Esophagus muscularis mucosa (tissue), 4 donors: ENCODE measurements around the gene NAA60.

Experiments used
- CTCF ChIP-seq, 3 experiments: fragments of 200-600 bp in 2 of 3; fragments of 450-650 bp in 1 of 3; sonication (generic) in 2 of 3; IDR thresholded peaks; one replicate each; pipeline ENCODE4 v1.5.1; 2017 to 2019; ENCODE audit warnings: antibody characterized with exemption in 3 of 3, mild to moderate bottlenecking in 2 of 3, moderate library complexity in 1 of 3
- EP300 ChIP-seq: sonication (generic); formaldehyde crosslinking; IDR thresholded peaks from one replicate; pipeline ENCODE4 v1.6.1; 2017; ENCODE audit warnings: antibody characterized with exemption
- POLR2A ChIP-seq: fragments of 450-650 bp; IDR thresholded peaks from one replicate; pipeline ENCODE4 v1.6.1; 2017; ENCODE audit warnings: antibody characterized with exemption, moderate library complexity, mild to moderate bottlenecking, low read depth

GRCh38 chr16:3478242-3478925, 34.9 kb downstream of the NAA60 start:
- no peak for TF ChIP-seq CTCF (IDR thresholded peaks at IDR 0.05)
- no peak for TF ChIP-seq POLR2A
- no peak for TF ChIP-seq EP300
